HG03442 (cell line): ENCODE measurements around the gene MEGF11.

Experiments used
- ATAC-seq: cut with Tn5 transposase; IDR thresholded peaks from one replicate; pipeline ENCODE4 v1.9.1; 2021; ENCODE audit warnings: mild to moderate bottlenecking, moderate library complexity; ENCODE audit not compliant: unreplicated experiment

Gene MEGF11

DNA sequence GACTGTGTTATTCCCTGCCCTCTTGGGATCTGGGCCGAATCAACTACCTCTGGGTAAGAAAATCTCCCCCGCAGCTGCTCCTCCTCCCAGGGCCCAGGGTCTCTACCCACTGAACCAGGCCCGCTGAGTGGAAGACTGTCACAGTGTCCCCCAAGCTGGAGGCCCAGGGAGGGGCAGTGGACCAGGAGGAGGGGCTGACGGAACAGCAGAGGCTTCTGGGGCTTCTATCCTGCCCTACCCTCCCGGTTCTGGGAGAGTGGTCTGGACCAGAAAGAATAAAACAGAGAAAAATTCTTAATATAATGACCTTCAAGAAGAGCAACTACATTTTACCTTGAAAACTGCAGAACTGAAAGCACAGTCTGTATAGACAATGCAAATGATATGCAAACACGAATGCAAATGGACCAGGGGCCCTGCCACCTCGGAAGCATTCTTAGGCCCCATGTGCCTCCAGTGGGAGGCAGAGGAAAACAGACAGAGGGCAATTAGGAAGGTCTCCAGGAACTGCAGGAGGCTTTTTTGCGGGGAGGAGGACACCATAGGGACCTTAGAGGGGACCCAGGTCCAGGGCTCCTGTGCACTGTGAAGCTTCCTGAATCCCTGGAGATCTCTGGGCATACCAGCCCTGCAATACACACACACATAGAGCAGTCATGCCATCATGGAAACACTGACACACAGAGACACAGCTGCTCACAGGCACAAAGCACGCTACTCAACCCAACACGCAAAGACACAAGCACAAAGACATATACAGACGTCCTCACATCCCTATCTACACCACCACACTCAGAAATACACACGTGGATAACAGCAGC is 12.3 kb downstream of the MEGF11 start:
- ATAC-seq = no peak

DNA sequence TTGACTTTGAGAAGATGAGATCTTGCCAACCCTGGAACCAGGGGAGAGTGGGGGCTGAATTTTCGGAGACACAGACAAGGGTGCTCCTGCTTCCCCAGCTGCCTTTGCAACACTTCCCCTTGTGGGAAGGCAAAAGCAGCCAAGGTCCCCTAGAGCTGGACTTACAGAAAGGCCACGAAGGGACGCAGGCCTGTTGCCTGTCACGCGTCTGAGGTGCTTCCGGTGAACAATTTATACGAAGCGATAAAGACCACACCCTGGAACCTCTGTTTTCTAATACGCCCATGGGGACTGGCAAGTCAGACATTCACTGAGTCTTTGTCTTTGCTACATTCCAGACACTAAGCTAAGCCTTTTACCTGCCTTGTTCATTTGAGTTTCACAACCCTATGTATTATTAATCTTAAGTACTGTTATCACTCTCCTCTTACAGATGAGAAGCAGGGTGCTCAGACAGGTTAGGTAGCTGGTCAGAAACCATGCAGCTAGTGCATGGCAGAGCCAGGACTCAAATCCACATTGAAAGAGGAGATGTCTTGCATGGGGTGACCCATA is 13.2 kb downstream of the MEGF11 start:
- no peak for ATAC-seq

GRCh38 chr15:66239514-66239913 is 14.0 kb downstream of the MEGF11 start:
- no peak for ATAC-seq

DNA sequence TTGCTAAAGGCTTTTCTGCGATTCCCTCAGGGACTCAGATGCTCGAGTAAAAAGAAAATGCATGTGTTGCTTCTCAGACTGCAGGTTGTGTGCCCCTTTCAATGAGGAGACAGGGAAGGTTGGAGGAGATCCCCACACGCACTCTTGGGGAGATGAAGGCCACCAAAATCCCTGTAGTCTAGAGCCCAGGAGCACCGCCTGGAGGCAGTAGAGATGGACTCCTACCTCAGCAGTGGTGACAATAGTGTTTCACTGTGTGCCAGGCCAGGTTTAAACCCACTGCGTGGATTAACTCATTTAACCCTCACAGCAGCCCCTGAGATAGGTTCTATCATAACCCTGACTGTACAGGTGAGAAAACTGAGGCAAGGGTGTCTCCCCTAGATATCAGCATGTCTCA is 15.2 kb downstream of the MEGF11 start:
- ATAC-seq = no peak

DNA sequence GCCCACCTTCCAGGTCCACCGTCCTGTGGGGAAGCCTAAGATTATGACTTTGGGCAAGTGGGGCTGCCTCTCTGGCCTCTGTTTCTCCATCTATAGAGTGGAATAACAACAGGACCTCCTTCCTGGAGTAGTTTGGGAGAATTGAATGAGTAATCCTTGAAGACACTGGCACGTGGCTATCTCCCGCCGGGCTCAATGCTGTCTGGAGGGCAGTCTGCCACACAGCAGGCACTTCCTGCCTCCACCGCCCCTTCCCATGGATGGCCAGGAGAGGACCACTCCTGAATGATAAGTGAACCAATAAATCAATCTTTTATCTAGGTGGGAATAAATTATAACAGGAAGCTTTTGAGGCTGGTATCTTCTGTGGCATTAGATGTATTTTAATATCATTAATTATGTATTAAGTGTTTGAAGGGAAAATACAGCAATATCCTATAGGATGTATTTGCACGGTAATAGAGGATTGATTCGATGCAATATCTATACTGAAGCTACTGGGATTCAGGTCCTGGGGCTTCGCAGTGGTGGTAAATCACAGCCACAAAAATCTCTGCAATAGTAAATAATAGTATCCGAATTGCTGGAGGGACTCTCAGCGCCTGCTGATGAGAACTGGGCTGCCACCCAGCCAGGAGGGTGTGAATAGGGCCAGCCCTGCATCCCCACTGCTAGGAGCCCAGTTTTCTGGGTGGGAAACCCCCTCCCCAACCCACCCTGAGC is 15.9 kb downstream of the MEGF11 start:
- ATAC-seq = no peak

DNA sequence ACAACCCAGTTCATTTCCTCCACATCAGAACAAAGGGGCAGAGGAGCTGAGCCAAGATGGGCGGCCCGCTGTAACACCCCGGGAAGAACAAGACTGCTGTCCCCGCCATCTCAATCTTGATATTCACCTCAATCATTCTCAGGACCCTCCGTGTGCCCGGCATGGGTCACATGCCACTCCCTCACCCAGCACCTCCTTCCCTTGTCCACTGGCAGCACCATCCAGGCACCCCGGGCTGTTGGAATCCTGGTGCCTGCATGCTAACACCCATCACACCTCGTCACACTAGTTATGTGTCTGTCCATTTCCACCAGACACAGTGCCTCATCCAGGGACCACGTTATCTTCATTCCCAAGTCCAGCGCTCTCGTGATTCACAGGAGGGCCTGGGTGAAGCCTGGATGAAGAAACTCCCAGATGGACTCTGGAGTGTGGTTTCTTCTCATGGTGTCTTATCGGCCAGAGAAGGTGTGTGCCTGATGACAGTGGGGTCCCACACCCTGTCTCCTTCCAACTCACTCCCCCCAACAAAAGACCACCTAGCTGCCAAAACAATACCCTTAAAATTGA is 16.7 kb downstream of the MEGF11 start:
- ATAC-seq = no peak

DNA sequence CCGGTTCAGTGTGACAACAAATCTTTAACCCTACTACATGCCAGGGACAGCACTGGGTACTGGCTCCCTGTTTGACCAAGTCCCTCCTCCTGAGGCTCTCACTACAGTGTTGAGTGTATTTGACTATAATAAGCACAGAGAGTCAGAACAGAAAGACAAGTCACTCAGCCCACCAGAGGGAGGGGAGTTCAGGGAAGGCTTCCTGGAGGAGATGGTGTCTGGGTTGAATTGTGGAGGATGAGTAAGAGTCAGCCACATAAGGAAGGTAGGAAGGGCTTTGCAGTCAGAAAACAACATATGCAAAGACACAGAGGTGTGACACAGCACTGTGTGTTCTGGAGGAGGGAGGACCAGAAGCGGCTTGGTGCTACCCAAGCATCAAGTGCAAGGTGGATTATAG is 17.7 kb downstream of the MEGF11 start:
- no peak for ATAC-seq

GRCh38 chr15:66234798-66235197 is 18.8 kb downstream of the MEGF11 start:
- ATAC-seq = no peak

DNA sequence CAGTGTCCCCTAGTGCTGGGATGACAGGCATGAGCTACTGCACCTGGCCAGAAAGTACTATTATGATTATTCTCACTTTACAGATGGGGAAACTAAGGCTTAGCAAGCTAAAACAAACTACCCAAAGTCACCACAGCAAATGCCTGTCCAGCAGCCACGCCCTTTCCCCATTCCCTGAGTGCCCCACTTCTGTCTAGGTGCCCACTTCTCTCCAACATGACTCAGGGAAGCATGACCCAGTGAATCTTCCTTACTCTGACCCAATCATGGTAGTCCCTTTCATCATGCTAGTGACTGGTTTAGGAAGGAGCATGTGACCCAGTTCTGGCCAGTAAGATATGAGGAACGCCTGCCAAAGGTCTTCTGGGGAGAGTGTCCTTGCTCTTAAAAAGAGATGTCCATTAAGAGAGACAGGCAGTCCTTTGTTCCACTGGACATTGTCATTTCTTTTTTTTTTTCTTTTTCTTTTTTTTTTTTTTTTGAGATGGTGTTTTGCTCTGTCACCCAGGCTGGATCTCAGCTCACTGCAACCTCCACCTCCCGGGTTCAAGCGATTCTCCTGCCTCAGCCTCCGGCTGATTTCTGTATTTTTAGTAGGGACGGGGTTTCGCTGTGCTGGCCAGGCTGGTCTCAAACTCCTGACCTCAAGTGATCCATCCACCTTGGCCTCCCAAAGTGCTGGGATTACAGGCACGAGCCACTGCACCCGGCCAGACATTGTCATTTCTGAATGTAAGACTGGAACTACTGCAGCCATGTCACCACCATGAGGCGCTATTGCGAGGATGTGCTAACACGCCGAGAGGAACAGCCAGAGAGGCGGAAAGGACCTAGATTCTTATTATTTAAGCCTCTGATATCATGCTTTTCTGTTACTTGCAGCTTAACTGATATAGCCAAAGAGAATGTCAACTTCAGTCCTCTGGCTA is 19.8 kb downstream of the MEGF11 start:
- ATAC-seq = no peak

DNA sequence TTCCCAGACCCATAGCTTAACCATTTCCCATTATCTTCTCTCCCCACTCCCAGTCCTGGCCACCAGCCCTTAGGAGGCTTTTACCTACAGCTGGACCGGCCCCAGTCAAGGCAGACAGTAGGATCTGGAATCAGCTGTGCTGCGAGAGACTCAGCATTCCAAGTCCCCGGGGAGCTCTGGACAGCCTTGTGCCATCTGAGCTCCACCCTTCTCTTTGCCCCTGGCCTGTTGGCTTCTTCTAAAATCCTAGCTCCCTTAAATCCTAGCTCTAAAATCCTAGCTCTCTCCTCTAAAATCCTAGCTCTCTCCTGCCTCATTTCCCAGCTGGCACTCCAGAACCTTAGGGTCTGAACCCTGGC is 21.3 kb downstream of the MEGF11 start:
- ATAC-seq = no peak

DNA sequence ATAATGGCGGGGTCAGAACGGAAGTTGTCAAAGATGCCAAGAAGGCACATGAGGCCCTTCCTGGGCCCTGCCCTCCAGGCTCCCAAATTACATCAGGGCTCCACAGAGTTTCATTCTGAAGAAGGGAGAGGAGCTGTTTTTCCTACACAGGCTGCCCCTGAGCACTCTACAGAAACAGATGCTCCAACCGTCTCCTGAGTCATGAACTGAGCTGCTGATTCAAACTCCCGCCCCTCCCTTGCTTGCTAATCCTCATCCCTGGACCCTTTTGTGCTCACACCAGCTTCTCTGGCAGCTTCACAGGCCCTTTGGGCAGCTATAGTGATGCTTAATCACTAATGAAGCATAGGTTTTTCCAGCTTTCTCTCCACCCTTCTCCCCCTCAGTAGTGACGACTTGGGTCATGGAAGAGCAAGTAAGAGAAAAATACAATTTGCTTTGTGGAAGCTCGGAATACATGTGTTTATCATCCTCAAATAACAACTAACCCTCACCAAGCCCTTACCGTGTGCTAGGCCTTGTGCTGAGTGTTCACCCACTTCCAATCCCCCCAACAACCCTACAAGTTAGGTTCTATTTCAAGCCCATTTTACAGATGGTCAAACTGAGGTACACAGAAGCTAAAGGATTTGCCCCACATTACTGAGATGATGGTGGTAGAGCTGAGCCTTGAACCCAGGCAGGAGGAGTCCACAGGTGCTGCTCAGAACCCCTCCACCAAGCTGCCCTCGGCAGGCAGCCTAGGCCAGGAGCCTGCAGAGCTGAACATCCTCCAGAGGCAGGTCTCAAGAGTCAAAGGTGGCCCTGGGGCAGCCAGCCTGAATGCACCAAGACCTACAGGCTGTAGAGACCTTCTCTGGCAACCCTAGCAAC is 21.9 kb downstream of the MEGF11 start:
- no peak for ATAC-seq

DNA sequence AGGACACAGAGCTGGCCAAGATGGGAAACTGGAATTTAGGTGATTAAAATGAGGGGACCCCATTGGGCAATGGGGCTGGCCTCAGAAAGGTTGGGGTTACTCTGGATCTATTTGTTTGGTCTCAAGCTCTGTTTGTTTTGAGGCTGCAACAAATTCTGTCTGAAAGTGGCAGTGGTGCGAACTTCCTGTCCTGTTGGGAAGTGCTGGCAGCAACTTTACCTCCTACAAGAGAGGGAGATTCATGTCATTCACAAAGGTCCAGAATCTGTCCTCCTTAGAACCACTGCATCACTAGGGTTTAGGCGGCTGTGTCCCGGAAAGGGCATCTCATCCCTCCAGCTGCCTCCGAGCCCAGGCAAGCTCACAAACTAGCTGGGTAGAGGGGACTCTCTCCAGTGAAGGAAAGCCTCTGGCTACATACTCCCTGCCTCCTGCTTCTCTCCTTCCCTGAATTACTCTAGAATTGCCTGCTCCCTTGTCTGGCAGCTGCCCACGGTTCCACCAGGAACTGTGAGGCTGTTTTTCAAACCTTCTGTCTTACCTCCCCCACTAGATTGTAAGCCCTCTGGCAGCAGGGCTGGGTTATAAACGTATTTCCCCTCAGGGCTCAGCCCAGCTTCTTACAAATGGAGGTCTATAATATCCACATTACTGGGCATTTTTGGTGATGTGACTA is 23.6 kb downstream of the MEGF11 start:
- no peak for ATAC-seq

DNA sequence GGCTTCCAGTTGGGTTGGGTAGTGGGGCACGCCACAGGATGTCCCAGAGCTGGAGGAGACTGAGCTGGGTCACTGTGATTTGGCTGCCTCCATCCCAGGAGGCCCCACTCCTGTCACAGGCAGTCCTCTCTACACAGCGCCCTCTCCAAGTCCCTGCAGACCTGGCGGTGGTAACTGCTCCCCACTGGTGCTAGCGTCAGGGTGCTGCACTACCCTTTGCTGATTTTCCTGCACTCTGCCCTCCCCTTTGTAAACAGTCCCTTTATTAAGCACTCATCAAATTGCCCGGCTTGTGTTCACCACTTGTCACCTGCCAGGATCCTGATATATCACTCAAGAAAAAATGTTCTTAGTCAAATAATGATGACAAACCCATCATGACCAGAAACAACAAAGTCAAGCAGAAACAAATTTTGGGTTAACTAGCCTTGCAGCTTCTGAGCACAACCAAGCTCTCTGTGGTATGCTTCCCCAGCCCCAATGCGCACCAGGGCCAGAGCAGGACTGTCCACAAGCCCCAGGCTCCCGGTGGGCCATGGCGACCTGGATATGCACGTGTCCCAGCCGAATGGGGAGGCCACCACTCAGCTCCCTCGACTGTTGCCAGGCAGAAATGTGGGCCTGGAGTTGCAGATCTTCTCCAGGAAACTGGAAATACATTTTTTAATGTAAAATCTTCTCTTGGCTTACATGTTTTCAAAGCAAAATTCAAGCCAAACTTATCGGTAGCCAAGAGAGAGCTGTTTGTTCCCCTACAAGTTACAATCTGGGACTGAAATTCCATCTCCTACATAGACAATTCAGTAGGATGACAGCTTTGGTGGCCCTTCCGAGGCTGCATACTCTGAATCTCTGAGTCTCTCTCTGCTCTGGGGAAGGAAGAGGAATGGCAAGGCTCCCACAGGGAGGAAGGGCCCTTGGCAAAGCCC is 24.5 kb downstream of the MEGF11 start:
- no peak for ATAC-seq

- no peak for ATAC-seq
These were observed 26.8 kb downstream of the MEGF11 start for GRCh38 chr15:66226736-66227135.

- ATAC-seq = no peak
These were observed 27.8 kb downstream of the MEGF11 start for GRCh38 chr15:66225656-66226274.

DNA sequence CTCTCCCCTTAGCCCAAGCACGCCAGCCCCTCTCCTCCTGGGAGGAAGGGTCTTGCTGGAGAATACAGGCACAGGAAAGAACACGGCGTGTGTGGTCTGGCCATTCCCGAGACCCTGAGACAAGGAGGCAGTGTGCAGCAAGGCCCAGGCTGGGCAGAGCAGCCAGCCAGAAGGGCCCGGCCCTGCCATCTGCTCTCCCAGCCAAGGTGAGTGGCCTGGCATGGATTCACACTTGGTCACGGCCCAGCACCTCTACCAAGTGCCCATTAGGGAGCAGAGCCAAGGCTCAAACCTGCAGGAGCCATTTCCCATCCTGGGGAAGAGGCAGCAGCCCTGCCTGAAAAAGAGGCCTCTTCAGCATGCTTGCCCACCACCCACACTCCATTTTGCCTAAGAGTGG is 28.6 kb downstream of the MEGF11 start:
- ATAC-seq = no peak

- no peak for ATAC-seq
These were observed 31.0 kb downstream of the MEGF11 start for GRCh38 chr15:66222273-66223198.
